AG09309 (cell line): ENCODE data around the gene C6orf62.
"Not testable (repeated sequence)": the region's sequence is repeated elsewhere in the genome, so short reads cannot be mapped to it uniquely, and the experiment has no call there.

Source experiments
- DNase-seq: peaks from one replicate; pipeline ENCODE4 v3.0.0-alpha.2; 2010; ENCODE audit warnings: low read depth
- H3K4me3 ChIP-seq: 2 replicates; pipeline ENCODE4 v1.5.1; 2011; ENCODE audit warnings: mild to moderate bottlenecking, low read depth, low read length, moderate library complexity; ENCODE audit not compliant: control insufficient read depth
- TF ChIP-seq, protein P1 (sequence below): IDR thresholded peaks from 2 replicates; pipeline ENCODE4 v1.5.1; 2011; ENCODE audit warnings: mild to moderate bottlenecking, low read depth, low read length, inconsistent platforms; ENCODE audit not compliant: insufficient read depth, control insufficient read depth; ENCODE audit errors: missing control alignments

Gene C6orf62

DNA sequence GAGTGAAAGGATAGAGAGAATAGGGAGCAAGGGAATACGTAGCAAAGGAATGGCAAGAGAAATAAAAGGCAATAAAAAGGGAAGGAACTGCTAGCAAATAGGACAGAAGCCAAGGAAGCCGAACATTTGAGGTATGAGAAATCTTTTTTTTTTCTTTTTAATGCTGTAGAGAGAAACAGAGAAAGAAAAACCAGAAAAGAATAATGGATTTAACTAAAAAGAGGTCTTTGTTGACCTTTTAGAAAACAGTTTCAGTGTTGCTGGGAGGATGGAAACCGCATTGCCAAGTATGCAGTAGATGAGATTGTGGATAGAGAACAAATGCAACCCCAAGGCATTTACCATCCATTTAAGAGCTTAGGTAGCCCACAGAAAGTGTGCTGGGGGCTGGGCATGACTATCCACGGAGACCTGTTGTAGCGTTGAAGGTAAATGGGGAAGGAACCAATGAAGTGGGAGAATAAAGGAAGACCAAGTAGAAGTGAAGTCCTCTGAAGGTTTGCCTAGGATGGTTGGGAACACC is 23.3 kb upstream of the C6orf62 start:
- DNase-seq, result no peak
- no peak overlapping the region for H3K4me3 ChIP-seq
- TF ChIP-seq, protein P1, sequence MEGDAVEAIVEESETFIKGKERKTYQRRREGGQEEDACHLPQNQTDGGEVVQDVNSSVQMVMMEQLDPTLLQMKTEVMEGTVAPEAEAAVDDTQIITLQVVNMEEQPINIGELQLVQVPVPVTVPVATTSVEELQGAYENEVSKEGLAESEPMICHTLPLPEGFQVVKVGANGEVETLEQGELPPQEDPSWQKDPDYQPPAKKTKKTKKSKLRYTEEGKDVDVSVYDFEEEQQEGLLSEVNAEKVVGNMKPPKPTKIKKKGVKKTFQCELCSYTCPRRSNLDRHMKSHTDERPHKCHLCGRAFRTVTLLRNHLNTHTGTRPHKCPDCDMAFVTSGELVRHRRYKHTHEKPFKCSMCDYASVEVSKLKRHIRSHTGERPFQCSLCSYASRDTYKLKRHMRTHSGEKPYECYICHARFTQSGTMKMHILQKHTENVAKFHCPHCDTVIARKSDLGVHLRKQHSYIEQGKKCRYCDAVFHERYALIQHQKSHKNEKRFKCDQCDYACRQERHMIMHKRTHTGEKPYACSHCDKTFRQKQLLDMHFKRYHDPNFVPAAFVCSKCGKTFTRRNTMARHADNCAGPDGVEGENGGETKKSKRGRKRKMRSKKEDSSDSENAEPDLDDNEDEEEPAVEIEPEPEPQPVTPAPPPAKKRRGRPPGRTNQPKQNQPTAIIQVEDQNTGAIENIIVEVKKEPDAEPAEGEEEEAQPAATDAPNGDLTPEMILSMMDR, result no peak

DNA sequence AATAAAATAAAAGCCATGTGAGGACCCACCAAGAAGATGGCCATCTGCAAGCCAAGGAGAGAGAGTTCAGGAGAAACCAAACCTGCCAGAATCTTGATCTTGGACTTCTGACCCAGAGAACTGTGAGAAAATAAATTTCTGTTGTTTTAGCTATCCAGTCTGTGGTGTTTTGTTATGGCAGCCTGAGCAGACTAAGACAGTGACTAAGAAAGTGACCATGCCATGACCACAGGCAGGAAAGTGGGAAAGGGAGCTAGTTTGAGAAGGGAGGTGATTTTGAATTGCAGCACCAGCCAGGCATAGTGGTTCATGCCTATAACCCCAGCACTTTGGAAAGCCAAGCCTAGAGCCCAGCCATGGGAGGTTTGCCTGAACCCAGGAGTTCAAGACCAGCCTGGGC is 21.9 kb upstream of the C6orf62 start:
- TF ChIP-seq, protein P1, result no peak
- DNase-seq, result no peak

DNA sequence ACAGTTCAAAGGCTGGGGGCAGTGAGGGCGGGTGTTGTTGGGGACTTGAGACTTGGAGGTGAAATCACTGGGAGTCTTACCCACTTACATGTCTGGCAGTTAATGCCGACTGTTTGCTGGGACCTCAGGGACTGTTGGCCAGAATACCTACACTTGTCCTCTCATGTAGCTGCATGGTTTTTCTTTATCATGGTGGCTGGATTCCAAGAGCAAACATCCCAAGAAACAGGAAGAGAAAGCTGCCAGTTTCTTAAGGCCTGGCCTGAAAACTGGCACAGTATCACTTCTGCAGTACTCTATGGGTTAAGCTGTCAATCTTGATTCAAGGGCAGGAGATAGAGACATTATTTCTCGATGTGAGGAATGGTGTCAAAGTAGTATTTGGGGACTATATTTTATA is 19.8 kb upstream of the C6orf62 start:
- no peak for DNase-seq
- TF ChIP-seq, protein P1, result no peak
- no peak overlapping the region for H3K4me3 ChIP-seq

More for the DNA sequence above, 21.9 kb upstream of the C6orf62 start:
- H3K4me3 ChIP-seq, result no peak overlapping the region

DNA sequence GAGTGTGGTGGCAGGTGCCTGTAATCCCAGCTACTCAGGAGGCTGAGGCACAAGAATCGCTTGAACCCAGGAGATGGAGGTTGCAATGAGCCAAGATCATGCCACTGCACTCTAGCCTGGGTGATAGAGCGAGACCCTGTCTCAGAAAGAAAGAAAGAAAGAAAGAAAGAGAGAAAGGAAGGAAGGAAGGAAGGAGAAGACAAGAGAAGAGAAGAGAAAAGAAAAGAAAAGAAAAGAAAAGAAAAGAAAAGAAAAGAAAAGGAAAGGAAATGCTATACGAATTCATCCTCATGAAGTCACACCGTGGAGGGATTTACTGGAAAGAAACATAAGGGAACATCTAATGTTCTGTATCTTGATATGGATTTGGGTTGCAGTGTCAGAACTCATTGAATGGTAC is 15.8 kb upstream of the C6orf62 start:
- not testable (repeated sequence) for DNase-seq, H3K4me3 ChIP-seq

- H3K4me3 ChIP-seq, result no peak overlapping the region
- TF ChIP-seq, protein P1, result no peak
- no peak for DNase-seq
These were observed 15.2 kb upstream of the C6orf62 start for GRCh38 chr6:24734166-24734565.

GRCh38 chr6:24731456-24732134 is 12.6 kb upstream of the C6orf62 start:
- DNase-seq, H3K4me3 ChIP-seq: not testable (repeated sequence)

DNA sequence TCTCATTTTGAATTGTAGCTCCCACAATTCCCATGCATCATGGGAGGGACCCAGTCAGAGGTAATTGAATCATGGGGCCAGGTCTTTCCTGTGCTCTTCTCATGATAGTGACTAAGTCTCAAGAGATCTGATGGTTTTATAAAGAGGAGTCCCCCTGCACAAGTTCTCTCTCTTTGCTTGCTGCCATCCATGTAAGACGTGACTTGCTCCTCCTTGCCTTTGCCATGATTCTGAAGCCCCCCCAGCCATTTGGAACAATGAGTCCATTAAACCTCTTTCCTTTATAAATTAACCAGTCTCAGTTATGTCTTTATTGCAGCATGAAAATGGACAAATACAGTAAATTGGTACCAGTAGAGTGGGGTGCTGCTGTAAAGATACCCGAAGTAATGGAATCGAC is 11.7 kb upstream of the C6orf62 start:
- not testable (repeated sequence) for H3K4me3 ChIP-seq, DNase-seq

DNA sequence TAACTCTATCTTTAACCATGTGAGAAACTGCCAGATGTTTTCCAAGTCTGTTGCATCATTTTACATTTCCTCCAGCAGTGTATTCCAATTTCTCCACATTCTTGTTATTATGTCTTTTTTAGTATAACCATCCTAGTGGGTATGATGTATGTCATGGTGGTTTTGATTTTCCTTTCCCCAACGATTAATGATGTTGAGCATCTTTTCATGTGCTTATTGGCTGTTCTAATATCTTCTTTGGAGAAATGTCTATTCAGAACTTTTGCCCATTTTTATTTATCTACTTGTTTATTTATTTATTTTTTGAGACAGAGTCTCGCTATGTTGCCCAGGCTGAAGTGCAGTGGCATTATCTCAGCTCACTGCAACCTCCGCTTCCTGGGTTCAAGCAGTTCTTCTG is 4.3 kb upstream of the C6orf62 start:
- no peak overlapping the region for H3K4me3 ChIP-seq
- no peak for DNase-seq
- TF ChIP-seq, protein P1, result no peak
